Upper lobe of left lung (tissue), 4 donors: Measurements from ENCODE around the gene TFB2M.

Source experiments
- EP300 ChIP-seq, 4 donors: sonication (generic); formaldehyde crosslinking; IDR thresholded peaks; one replicate each; pipeline ENCODE4 v1.5.1; 2017; ENCODE audit warnings: antibody characterized with exemption in 4 of 4, control low read depth in 2 of 4
- POLR2A ChIP-seq, 4 donors: fragments of 450-650 bp; IDR thresholded peaks; one replicate each; pipeline ENCODE4 v1.5.1; 2016 to 2017; ENCODE audit warnings: antibody characterized with exemption in 4 of 4, mild to moderate bottlenecking in 2 of 4
- TF ChIP-seq, protein P1 (sequence below), 6 experiments: fragments of 450-650 bp in 4 of 6; fragments of 200-600 bp in 2 of 6; sonication (generic) in 2 of 6; IDR thresholded peaks; one replicate each; pipeline ENCODE4 v1.5.1; 2016 to 2019; ENCODE audit warnings: antibody characterized with exemption in 6 of 6

DNA sequence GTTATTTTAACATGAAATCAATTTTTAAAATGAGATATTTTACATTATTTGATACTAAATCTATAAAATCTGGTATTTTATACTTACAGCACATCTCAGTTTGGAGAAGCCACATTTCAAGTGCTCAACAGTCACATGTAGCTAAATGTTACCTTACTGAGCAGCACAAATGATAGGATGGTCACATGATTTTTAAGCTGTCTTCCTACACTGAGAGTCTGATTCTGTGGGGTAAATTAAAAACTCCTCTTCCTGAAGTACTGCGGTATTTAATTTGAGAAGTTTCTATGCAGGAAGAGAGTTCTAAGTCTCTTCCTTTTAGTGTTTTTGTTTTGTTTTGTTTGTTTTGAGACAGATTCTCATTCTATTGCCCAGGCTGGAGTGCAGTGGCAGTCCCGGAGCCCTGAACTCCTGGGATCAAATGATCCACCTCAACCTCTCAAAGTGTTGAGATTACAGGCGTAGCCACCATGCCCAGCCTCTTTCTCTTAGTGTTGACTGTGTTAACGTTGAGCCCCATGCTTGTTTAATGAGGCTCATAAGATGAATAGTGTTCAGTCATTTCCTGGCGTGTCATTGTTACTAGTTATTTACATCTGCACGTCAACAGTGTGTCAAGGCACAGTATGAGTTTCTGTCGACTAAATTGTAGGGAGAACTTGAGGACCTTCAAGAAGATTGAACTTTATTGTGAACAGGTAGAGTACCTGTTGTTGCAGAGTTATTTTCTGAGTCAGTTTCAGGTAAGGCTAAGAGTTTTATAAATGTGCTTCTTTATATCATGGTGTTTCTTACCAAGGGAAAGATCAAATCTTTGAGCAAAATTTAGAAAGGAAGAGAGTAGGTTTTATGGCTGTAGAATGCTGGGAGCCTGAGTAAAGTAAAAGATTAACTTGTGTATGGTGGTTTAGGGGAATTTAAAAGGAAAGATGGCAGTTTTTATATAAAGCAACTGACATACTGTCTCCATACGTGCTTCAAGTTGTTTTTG, 3.5 kb upstream of the TFB2M start:
- TF ChIP-seq, protein P1, sequence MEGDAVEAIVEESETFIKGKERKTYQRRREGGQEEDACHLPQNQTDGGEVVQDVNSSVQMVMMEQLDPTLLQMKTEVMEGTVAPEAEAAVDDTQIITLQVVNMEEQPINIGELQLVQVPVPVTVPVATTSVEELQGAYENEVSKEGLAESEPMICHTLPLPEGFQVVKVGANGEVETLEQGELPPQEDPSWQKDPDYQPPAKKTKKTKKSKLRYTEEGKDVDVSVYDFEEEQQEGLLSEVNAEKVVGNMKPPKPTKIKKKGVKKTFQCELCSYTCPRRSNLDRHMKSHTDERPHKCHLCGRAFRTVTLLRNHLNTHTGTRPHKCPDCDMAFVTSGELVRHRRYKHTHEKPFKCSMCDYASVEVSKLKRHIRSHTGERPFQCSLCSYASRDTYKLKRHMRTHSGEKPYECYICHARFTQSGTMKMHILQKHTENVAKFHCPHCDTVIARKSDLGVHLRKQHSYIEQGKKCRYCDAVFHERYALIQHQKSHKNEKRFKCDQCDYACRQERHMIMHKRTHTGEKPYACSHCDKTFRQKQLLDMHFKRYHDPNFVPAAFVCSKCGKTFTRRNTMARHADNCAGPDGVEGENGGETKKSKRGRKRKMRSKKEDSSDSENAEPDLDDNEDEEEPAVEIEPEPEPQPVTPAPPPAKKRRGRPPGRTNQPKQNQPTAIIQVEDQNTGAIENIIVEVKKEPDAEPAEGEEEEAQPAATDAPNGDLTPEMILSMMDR (IDR thresholded peaks at IDR 0.05), result no peak
- TF ChIP-seq POLR2A (IDR thresholded peaks at IDR 0.05) (peak in 1 of 4 donors; percentile 30), EP300 (IDR thresholded peaks at IDR 0.05) (peak in 2 of 4 donors; percentile 14 to 38)
